ENCODE data around the gene PHF20.
A peak's percentile ranks its signal among the peaks of the same experiment; 100 is the strongest.
"Not testable (repeated sequence)": the region's sequence is repeated elsewhere in the genome, so short reads cannot be mapped to it uniquely, and the experiment has no call there.

Gene PHF20

DNA sequence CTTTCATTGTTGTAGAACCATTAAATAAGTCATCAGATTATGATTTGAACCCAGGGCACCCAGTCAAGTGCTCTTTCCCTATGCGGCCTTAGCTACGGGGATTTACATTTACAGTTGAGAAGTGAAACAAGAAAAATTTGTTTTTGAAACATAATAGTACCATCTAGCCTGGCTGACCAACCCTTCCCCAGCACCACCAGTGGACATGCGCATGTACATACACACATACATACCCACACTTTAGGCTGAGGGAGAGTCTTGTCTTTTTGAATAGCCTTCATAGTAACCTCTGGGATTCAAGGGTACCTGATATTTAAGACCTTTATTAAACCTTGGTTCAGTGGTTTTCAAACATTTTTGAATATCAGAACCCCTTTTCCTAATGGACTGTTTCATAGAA is 148.7 kb downstream of the PHF20 start:
- no peak for DNase-seq (ENCODE audit: low spot score)

DNA sequence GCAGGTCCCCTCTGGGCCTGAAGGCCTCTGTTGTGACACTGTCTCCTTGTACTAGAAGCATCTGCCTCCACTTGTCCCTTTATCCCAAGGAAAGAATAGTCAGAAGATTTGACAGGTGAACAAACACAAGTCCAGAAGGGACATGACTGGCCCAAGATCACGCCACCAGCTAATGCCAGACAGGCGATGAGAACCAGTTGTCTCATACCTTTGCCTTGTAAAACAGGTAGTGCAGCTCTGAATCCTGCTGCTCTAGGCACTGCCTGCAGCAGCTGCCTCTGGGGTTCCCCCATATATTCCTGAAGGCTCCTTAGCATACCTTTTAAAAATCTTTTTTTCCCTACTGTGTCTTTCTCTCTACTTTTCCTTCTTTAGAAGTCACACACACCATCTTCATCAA is 157.5 kb downstream of the PHF20 start:
- DNase-seq (ENCODE audit: low spot score): no peak

DNA sequence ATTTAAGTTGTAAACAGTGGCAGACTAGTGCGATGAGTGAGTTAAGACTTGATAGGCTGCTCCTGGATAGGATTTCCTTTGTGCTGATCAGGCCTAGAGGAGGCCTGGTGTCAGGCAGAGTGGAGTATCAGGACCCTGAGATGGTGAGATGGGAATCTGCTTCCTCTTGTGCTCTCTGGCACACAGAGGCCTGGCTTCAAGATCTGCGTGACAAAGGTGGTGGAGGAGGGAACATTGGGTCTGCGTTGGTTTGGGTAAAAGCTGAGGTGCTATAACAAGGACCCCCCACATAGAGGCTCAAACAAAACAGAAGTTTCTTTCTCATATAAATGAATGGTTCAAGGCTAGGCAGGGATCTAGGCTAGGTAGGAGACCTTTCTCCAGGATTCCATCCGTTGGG is 162.2 kb downstream of the PHF20 start:
- DNase-seq (ENCODE audit: low spot score): no peak

DNA sequence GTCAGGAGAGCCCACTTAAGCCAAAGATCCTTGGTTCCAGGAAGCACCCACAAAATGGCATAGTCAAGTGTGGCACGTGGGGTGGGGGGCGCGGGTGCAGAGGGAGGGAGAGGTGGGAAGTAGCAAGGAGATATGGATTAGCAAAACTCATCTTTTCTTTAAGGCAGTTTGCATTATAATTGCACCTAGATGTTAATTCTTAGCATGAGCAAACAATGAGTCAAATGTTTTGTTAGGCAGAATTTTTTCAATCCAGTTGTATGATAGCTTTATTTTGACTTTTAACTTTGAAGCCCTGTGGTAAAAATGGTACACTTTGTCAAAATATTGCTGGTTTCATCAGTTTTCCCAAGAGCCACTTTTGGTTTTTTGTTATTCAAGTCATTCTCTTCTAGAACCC is 167.4 kb downstream of the PHF20 start:
- DNase-seq (ENCODE audit: low spot score): no peak

DNA sequence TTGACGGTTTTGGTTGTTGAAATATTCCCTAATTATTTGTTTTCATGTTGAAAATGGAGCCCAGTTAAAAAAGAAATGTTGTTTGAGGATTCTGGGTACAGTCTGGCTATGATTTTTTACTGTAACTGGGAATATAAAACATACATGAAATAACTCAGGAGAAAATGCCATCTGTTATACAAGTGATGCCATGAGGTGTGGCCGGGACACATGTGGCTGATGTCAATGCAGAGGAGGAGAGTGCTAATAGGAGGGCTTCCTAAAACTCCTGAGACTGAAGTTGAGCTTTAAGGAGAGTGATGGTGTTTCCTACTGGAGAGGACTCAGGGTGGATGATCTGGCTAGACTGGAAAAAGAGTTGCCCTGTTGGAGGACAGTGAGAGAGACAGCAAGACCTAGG is 169.8 kb downstream of the PHF20 start:
- DNase-seq (ENCODE audit: low spot score): no peak

DNA sequence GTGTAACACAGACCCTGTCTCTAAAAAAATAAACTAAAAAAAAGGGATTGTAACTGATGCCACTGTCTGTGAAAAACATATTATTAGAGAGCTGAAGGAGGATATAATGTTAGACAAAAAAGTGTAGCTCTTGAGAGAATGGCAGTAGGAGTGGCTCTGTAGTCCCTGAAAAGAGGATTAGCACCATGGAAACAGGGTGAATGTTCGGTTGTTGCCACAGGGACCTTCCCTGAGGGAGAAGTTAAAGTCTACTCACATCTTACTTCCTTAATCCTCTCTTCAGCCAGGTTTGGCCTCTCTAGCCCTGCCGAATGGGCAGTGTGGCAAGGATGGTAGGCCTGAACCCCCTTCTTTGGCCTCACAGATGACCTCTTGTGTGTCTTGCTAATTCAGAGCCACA is 170.4 kb downstream of the PHF20 start:
- peak; percentile 63 for DNase-seq (ENCODE audit: low spot score)

DNA sequence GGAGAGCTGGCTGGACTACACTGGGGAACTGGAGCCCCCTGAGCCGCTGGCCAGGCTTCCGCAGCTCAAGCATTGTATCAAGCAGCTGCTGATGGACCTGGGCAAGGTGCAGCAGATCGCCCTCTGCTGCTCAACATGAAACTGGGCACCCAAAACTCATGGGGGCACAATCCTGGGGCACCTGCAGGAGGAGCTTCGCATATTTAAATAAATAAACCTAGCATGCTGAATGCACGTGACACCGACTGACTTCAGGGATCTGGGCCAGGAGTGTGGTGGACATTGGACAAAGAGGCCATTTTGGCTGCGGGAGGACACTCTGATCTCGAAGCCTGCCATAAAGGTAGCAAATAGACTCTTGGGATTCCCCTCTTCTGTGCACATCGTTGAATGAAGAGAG is 175.7 kb downstream of the PHF20 start:
- DNase-seq (ENCODE audit: low spot score): peak; percentile 56

DNA sequence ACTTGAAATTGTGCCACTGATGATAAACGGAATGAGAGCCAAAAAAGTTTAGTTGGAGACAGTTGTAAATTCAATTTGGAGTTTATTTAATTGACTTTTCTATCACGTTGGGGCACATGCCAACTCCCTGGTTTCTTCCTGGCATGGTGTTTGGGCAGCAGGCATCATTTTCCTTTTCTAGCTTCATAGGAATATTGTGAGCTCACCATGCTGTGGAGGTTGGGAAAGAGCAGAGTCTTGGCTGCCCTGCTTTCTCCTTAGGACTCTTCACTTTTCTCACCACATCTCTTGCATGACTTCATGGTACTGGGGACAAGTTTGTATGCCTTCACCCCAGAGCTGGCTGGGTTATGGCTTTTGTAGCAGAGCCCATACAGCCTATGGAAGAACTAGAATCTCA is 176.1 kb downstream of the PHF20 start:
- DNase-seq (ENCODE audit: low spot score): no peak

DNA sequence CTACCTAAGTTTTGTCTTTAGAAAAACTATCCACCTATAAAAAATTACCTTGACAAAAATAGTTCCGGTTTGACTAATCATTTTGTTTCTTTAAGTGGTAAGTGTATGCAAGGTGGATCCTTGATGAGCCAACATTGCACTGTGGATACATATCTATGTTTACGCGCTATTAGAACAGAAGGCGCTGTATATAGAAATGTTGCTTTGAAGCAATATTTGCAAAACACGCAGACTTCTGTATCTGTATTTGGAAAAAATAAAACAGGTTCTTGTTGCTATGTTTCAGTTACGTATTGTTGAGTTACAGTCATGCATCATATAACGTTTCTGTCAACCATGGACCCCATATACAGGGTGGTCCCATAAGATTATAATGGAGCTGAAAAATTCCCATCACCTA is 178.3 kb downstream of the PHF20 start:
- no peak for DNase-seq (ENCODE audit: low spot score)

DNA sequence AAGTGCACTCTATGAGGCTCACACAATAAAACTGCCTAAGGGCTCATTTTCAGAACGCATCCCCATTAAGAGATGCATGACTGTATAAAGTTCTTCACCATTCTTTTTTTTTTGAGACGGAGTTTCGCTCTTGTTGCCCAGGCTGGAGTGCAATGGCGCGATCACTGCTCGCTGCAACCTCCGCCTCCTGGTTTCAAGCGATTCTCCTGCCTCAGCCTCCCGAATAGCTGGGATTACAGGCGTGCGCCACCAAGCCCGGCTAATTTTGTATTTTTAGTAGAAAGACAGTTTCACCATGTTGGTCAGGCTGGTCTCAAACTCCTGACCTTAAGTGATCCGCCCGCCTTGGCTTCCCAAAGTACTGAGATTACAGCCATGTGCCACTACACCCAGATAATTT is 180.3 kb downstream of the PHF20 start:
- not testable (repeated sequence) for DNase-seq (ENCODE audit: low spot score)

DNA sequence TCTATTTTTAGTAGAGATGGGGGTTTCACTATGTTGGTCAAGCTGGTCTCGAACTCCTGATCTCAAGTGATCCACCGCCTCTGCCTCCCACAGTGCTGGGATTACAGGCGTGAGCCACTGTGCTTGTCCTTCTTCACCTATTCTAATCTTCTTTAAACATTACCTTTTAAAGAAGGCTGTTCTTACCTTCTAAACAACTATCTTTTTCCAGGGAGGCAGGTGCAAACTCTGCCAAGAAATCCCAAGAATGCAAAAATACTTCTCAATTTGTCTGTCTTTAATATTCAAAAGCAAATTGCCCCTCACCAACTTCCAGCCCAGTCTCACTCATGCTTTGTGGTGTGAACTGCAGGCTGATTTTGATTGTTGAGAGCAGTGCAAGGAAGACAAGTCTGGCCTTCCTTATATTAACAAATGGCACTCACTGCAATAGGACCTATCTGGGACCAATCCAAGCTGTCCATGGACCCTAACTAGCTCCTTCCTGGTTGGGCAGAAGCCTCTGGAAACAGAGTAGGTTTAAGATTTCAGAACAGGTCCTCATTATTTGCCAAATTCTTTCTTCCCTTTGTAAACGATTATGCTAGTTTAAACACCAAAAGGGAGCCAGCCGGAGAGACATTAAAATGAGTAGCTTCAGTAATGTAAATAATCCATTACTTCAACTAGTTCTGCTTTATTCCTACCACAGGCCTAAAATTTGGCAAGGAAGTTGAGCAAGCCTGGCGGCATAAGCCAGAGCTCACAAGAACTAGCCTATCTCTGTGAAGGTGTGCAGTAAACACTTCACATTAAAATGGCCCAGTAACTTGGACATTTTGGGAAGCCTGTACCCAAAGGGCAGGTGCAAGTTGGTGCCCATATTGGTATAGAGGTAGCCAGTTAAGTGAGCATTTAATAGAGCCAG is 180.9 kb downstream of the PHF20 start:
- DNase-seq (ENCODE audit: low spot score): no peak

DNA sequence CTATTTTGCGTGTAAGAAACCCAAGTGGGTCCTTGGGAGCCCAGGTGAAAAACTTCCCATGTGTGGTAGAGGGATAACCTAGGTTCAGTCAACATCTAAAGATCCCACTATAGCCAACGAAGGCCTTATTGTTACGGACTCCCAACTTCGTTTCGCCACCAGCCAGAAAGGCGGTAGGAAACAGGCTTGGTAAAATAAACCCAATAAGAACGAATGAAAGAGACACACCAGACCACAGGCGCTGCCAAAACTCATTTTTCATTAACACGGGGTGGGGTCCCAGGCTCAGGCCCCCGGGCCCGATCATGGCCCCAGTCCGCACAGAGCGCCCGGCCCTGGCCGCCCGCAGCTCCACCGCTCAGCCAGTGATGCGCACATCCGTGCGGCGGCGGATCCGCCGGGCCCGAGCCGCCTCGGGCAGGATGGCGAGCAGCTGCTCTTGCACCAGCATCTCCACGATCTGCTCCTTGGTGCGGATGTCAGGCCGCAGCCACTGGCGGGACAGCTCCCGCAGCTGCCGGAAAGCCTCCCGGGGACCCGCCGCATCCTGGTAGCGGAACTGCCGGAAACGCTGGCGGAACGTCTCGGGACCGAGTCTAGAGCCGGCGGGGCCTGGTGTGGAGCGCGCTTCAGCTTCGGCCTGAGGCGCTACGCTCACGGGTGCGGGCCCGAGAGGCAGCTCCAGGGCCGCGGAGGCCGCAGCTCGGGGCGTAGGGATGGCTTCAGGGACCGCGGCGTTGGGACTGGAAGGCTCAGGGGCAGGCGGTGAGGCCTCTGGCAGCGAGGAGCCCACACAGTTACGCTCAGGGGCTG is 181.8 kb downstream of the PHF20 start:
- peak; percentile 73 for DNase-seq (ENCODE audit: low spot score)

DNA sequence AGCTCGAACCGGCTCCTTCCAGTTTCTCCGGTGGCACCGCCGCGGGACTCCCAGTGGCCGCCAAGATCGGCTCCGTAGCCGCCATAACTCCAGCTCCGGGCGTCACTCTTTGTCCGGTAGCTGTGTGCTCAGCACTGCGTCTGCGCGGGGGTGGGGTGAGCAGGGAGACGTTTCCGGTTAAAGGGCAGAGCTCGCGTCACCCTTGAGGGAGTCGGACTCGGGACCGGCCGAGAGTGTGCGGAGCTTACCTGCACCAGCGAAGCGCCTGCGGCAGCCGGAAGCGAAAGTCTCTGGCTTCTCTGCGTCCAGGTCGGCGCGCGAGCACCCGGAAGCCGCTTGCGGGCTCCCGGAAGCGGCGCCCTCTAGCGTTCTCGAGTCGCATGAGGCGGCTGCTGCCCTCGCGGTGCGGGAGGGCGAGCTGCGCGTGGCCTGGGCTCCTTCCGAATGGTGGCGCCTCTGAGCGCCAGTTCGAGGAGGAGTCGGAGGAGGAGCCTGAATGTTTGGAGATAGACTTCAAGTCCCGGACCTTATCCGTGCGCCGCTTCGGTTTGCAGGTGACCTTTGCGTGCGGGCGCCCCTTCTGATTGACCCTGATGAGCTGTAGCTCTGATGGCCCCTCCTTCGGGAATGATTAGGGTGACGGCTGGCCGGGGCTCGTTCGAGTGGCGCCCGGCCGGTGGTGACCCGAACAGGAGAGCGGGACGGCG is 182.5 kb downstream of the PHF20 start, which contains the start of gene SCAND1:
Gene SCAND1 (minus strand): TSS at position 303 of the 707 bp plus-strand sequence. CDS start 218 bp downstream, at position 85.
- peak; percentile 97 for DNase-seq (ENCODE audit: low spot score)

DNA sequence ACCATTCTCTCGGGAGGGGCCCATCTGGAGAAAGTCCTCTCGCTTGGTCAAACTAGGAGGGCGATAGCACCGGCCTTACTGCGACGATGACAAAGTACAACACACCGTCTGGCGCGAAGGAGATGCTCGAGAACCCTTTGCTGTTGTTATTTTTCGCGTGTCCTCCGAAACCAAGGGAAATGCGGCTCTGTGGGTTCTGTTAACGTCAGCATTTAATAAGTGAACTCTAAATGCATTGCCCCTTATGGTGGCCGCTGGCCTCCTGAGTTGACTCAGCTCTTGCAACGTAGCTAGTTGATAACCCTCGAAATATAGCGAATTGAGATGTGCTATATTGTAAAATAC is 183.1 kb downstream of the PHF20 start:
- no peak for DNase-seq (ENCODE audit: low spot score)

DNA sequence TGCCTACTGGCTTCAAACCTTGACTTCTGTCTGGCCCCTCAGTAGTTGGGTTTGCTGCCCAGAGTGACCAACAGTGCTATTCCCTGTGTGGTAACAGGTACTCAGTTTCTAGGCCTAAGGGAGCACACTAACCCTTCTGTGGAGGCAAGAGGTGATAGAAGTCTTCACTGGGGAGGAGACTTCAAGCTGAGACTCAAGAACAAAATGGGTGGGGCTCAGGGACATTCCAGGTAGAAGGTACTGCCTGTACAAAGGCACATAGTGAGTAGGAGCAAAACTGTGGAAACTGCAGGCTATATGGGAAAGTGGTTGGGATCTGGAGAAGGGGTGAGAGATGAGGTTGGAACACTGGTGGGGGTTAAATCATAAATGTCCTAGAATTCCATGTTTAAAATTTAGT is 184.8 kb downstream of the PHF20 start:
- DNase-seq (ENCODE audit: low spot score): no peak

DNA sequence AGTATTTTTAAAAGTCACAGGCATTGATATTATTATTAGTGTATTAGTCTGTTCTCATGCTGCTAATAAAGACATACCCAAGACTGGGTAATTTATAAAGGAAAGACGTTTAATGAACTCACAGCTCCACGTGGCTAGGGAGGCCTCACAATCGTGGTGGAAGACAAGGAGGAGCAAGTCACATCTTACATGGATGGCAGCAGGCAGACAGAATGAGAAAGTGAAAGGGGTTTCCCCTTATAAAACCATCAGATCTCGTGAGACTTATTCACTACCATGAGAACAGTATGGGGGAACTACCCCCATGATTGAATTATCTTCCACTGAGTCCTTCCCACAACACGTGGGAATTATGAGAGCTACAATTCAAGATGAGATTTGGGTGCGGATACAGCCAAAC is 187.5 kb downstream of the PHF20 start:
- not testable (repeated sequence) for DNase-seq (ENCODE audit: low spot score)

DNA sequence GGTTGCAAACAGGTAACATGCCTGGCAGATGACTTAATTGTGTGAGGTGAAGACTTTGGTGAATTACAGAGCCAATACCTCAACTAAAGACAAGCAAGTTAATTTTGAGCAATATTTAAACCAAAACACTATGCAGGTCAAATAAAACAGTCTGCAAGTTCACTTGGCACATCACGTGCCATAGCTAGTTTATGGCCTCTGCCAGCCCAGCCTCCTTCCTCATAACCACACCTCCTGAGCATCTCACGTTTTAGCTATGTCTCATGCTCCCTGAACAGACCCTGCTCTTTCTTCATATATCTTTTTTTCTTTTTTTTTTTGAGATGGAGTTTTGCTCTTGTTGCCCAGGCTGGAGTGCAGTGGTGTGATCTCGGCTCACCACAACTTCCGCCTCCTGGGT is 192.1 kb downstream of the PHF20 start:
- no peak for DNase-seq (ENCODE audit: low spot score)

DNA sequence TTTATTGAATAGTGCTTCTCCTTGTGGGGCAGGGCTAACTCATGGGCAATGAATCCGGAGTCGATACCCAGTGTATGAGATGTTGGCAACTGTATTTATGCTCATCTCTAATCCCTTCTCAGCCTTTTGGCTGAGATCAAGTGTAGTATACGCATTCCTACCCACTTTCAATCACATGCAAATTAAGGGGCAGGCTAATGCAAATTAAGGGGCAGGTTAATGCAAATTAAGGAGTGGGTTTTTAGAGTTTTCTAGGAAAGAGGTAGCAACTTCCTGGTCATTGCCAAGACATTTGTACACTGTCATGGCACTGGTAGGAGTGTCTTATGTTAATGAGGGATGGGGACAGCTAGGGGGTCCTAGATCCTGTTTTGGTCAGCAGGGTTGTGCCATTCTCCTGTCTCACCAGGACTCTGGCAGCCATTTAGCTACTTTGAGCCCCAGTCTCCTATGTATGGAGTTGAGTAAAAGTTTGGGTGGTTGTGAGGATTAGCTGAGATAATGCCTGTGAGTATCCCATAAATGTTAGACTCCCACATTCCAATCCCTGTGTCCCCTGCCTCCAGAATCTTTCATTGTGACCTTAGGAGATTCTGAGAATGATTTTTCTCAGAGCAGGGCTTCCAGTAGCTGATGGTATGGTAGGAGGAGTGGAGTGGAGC is 196.3 kb downstream of the PHF20 start, which contains the start of gene CNBD2:
Gene CNBD2 (plus strand): TSS at position 612 of the 662 bp plus-strand sequence. CDS start 173 bp downstream, outside the sequence.
- no peak for DNase-seq (ENCODE audit: low spot score)

DNA sequence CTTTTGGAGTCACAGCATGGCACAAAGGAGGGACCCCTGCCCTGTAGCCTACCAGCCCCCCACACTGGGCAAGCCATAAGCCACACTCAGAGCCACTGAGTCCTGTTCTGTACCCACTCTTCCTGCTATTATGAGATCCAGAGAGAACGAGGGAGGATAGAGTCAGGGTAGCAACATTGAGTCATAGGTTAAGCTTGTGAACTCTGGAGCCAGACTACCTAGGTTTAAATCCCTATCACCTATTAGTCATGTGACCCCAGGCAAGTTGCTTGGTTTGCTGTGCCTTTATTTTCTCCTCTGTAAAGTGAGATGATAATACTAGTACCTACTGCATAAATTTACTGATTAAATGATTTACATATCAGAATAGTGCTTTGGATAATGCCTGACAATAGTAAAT is 197.1 kb downstream of the PHF20 start:
- DNase-seq (ENCODE audit: low spot score): no peak

DNA sequence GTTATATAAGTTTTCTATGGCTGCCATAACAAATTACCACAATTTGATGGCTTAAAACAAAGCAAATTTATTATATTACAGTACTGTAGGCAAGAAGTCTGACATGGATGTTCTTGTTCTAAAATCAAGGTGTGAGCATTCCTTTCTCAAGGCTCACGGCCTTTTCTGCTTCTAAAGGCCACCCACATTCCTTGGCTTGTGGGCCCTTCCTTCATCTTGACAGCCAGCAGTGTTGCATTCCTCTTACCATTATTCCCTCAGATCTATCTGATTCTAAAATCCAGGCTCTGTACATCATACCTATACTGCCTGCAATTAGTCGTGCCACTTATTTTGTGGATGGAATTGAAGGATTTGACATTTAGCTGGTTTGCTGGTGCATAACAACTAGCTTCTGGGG is 200.2 kb downstream of the PHF20 start:
- no peak for DNase-seq (ENCODE audit: low spot score)

DNA sequence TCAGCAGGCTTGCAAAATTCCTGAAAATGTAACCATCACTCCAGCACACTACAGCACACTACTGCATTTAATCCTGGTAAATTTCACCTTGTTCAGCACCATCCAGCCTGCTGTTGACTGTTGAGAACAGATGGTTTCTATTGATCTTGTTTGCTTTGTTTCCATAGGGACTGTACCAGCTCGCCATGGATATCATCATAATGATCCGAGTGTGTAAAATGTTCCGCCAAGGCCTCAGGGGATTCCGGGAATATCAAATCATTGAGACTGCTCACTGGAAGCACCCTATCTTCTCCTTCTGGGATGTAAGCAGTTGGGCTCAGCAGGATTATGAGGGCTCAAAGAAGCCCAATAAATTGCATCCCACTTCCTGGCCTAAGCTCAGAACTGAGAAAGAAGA is 200.6 kb downstream of the PHF20 start:
- no peak for DNase-seq (ENCODE audit: low spot score)

DNA sequence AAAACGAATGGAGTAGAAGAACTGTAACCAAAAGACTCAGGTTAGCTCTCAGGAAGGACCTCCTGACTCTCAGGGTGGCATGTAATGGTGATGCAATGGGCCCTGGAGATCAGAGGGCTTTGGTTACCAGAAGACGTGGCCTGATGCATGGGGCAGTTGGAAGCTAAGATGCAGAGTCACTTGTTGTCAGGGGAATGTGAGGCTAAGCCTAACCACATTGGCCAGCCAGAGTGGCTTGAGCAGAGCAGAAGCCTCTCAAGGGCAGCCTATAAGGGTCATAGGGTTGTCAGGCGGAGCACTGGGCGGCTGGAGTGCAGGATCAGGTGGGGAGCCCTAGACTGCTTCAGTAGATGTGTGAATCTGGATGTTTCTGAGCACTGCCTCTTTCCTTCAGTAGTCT is 202.4 kb downstream of the PHF20 start:
- no peak for DNase-seq (ENCODE audit: low spot score)

All from ecto neural progenitor cell (in vitro differentiated cells).